ENCODE results near the gene DDX1.

DDX1 gene

GRCh38 chr2:15665067-15665942 is 73.6 kb downstream of the DDX1 start (continued):
- TF ChIP-seq BCL6B (tag by site-specific recombination; IDR thresholded peaks at IDR 0.05) (no peak), SP2 (tag by site-specific recombination; IDR thresholded peaks at IDR 0.05) (no peak), ZSCAN5A (tag by site-specific recombination; IDR thresholded peaks at IDR 0.05) (no peak)

- H3K27ac ChIP-seq (ENCODE audit: extremely low read depth, low read depth, low read length): no peak overlapping the region
- ChIA-PET CTCF (no interaction called here), POLR2A (no interaction called here)
- no peaks in the 10 kb centered on the region for H3K9me3 ChIP-seq (ENCODE audit: control insufficient read depth, insufficient read depth, low read depth, low read length)
- TF ChIP-seq SCRT1 (tag by site-specific recombination; IDR thresholded peaks at IDR 0.05; ENCODE audit: borderline replicate concordance): no peak
- TF ChIP-seq ZNF624 (tag by site-specific recombination; IDR thresholded peaks at IDR 0.05): no peak
- TF ChIP-seq ZNF76 (tag by site-specific recombination; IDR thresholded peaks at IDR 0.05; ENCODE audit: borderline replicate concordance, low read depth): no peak
- TF ChIP-seq ZNF266 (tag by site-specific recombination; IDR thresholded peaks at IDR 0.05; ENCODE audit: low read depth): no peak
- TF ChIP-seq ZNF114 (tag by site-specific recombination; IDR thresholded peaks at IDR 0.05): no peak
- no peak for TF ChIP-seq FEZF1 (tag by site-specific recombination; IDR thresholded peaks at IDR 0.05)
- TF ChIP-seq YY2 (tag by site-specific recombination; IDR thresholded peaks at IDR 0.05): no peak
- no peak for TF ChIP-seq ZNF654 (tag by site-specific recombination; IDR thresholded peaks at IDR 0.05; ENCODE audit: low read depth)
- TF ChIP-seq SALL2 (tag by site-specific recombination; IDR thresholded peaks at IDR 0.05; ENCODE audit: borderline replicate concordance): no peak
- no peak for TF ChIP-seq ZNF449 (tag by site-specific recombination; IDR thresholded peaks at IDR 0.05)
- TF ChIP-seq ZBTB48 (tag by site-specific recombination; IDR thresholded peaks at IDR 0.05): no peak
- TF ChIP-seq ZNF280C (tag by site-specific recombination; IDR thresholded peaks at IDR 0.05): no peak
- TF ChIP-seq ZNF596 (tag by site-specific recombination; IDR thresholded peaks at IDR 0.05): no peak
- no peak for TF ChIP-seq WT1 (tag by site-specific recombination; IDR thresholded peaks at IDR 0.05)
- no peak for TF ChIP-seq KLF17 (tag by site-specific recombination; IDR thresholded peaks at IDR 0.05)
- TF ChIP-seq ZNF214 (tag by site-specific recombination; IDR thresholded peaks at IDR 0.05; ENCODE audit: borderline replicate concordance): no peak
- no peak for TF ChIP-seq KLF10 (tag by site-specific recombination; IDR thresholded peaks at IDR 0.05)
- no peak for TF ChIP-seq ZFP41 (tag by site-specific recombination; IDR thresholded peaks at IDR 0.05; ENCODE audit: borderline replicate concordance)
- no peak for TF ChIP-seq ZNF544 (tag by site-specific recombination; IDR thresholded peaks at IDR 0.05)
- no peak for TF ChIP-seq MZF1 (tag by site-specific recombination; IDR thresholded peaks at IDR 0.05; ENCODE audit: borderline replicate concordance)
- H3K4me1 ChIP-seq (ENCODE audit: control insufficient read depth, insufficient read depth, low read length): no peaks in the 10 kb centered on the region
- no peak overlapping the region for H3K4me3 ChIP-seq (ENCODE audit: low read depth, low read length)
- H3K36me3 ChIP-seq (ENCODE audit: control insufficient read depth in 2 of 2, insufficient read depth in 1 of 2, low read length in 2 of 2): no peaks in the 10 kb centered on the region
These were observed 74.3 kb downstream of the DDX1 start for GRCh38 chr2:15665943-15666460.
